ENCODE measurements around the gene MIF. TPM values are rescaled to one million over a fixed set of nuclear protein-coding genes. Genes with fewer than 3 reads are reported as not detected.
"Not testable (repeated sequence)": the region's sequence is repeated elsewhere in the genome, so short reads cannot be mapped to it uniquely, and the experiment has no call there.

The MIF gene
- total RNA-seq, 2 experiments from 2014 or later: 213 to 226 TPM

DNA sequence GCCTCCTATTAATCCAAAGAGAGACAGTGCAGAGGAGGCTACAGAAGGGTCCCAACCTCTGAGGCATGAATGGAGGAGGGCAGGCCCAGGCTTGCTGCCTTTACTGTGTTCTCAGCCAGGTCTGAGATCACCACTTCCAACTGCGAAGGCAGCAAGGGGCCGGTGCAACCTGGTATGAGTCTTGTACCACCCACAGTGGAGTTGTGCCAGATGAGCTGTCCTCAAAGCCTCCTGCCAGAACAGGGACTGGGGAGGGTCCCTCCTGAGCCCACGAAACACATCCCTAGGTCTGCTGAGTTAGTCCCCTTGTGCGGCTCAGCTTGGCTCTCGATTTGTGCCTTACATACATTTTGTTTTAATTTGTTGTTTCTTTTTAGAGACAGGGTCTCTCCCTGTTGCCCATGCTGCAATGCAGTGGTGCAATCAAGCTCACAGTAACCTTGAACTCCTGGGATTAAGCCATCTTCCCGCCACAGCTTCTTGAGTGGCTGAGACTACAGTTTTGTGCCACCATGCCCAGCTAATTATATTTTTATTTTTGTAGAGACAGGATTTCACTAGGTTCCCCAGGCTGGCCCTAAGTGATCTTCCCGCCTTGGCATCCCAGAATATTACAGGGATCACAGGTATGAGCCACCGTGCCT is 9.3 kb downstream of the MIF start:
- Mint-ChIP-seq H3K4me1 (ENCODE audit: low read depth) (no peaks in the 10 kb centered on the region), H3K36me3 (ENCODE audit: low read depth) (peaks cover 4% of the 10 kb centered on the region), H3K27ac (no peak overlapping the region), H3K27me3 (no peaks in the 10 kb centered on the region), H3K4me3 (no peak overlapping the region), H3K9me3 (no peaks in the 10 kb centered on the region)
- H3K9me3 ChIP-seq (ENCODE audit: control insufficient read depth in 1 of 2, insufficient read depth in 1 of 2, low read length in 2 of 2): no peaks in the 10 kb centered on the region
- no peaks in the 10 kb centered on the region for H3K4me1 ChIP-seq (ENCODE audit: insufficient read depth, low read length)
- intact Hi-C loops (cut with DNase I, micrococcal nuclease): no loop called here
- no peak overlapping the region for H3K4me3 ChIP-seq (ENCODE audit: low read length)
- no peak overlapping the region for H3K27ac ChIP-seq (ENCODE audit: low read depth in 1 of 2, low read length in 2 of 2)
- no peak for TF ChIP-seq CTCF (IDR thresholded peaks at IDR 0.05)
- POLR2A ChIA-PET: interaction anchor here (1.0 to 1.8 kb wide), 2 partner anchors 9 to 10 kb away, joined by 3 to 8 read pairs; partner anchors contain the start of gene MIF
- no peak for ATAC-seq (ENCODE audit: poor library complexity)
- CTCF ChIA-PET: no interaction called here
- H3K36me3 ChIP-seq (ENCODE audit: insufficient read depth, low read length): no peaks in the 10 kb centered on the region
- DNase-seq: no peak
- H3K27me3 ChIP-seq (ENCODE audit: control insufficient read depth in 1 of 2, insufficient read depth in 2 of 2, low read length in 2 of 2): no peaks in the 10 kb centered on the region

DNA sequence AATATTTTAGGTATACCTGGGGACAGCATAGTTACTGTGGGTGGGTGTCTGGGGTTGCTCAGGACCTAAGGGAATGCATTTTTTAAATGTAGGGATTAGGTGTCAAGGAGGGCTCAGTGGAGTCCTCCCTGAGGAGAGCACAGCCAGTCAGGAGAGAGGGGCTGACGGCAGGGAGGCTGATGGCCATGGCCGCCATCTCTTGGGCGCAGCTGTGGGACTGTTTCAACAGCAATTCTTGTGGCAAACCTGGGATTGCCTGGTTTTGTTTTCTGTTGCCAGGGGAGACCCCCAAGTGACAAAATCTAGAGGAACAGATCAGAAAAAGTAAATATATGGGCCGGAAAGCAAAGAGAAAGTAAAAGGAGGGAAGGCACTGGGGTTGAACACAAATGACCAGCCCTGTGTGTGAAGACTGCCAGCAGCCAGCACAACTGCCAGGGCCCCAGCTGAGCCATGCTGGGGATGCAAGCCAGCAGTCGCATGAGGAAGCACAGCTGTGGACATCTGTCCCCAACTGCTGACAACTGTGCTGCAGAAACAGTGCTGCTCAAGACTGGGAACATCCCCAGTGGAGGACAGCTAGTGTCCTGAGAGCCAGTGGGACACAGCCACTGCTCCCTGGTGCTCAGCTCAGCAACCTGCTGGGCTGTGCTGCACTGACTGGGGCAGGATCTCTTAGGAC is 10.5 kb downstream of the MIF start:
- no peak overlapping the region for H3K4me3 Mint-ChIP-seq
- ATAC-seq (ENCODE audit: poor library complexity): no peak
- Histone ChIP-seq H3K27ac (ENCODE audit: low read depth in 1 of 2, low read length in 2 of 2) (no peak overlapping the region), H3K9me3 (ENCODE audit: control insufficient read depth in 1 of 2, insufficient read depth in 1 of 2, low read length in 2 of 2) (no peaks in the 10 kb centered on the region), H3K36me3 (ENCODE audit: insufficient read depth, low read length) (no peaks in the 10 kb centered on the region), H3K4me3 (ENCODE audit: low read length) (no peak overlapping the region), H3K4me1 (ENCODE audit: insufficient read depth, low read length) (no peaks in the 10 kb centered on the region), H3K27me3 (ENCODE audit: control insufficient read depth in 1 of 2, insufficient read depth in 2 of 2, low read length in 2 of 2) (no peaks in the 10 kb centered on the region)
- no peaks in the 10 kb centered on the region for H3K27me3 Mint-ChIP-seq
- H3K4me1 Mint-ChIP-seq (ENCODE audit: low read depth): no peaks in the 10 kb centered on the region
- no peak for DNase-seq
- H3K9me3 Mint-ChIP-seq: no peaks in the 10 kb centered on the region
- no peaks in the 10 kb centered on the region for H3K36me3 Mint-ChIP-seq (ENCODE audit: low read depth)
- ChIA-PET POLR2A (no interaction called here), CTCF (no interaction called here)
- peak overlapping the region; percentile 14 for H3K27ac Mint-ChIP-seq
- TF ChIP-seq CTCF (IDR thresholded peaks at IDR 0.05): no peak
- intact Hi-C loops (cut with DNase I, micrococcal nuclease): no loop called here

- Mint-ChIP-seq H3K36me3 (ENCODE audit: low read depth) (no peaks in the 10 kb centered on the region), H3K4me3 (no peak overlapping the region), H3K27ac (no peak overlapping the region), H3K4me1 (ENCODE audit: low read depth) (no peaks in the 10 kb centered on the region), H3K9me3 (no peaks in the 10 kb centered on the region), H3K27me3 (no peaks in the 10 kb centered on the region)
- H3K27me3 ChIP-seq (ENCODE audit: control insufficient read depth in 1 of 2, insufficient read depth in 2 of 2, low read length in 2 of 2): no peaks in the 10 kb centered on the region
- H3K9me3 ChIP-seq (ENCODE audit: control insufficient read depth in 1 of 2, insufficient read depth in 1 of 2, low read length in 2 of 2): no peaks in the 10 kb centered on the region
- H3K36me3 ChIP-seq (ENCODE audit: insufficient read depth, low read length): no peaks in the 10 kb centered on the region
- intact Hi-C loops (cut with DNase I, micrococcal nuclease): no loop called here
- no peaks in the 10 kb centered on the region for H3K4me1 ChIP-seq (ENCODE audit: insufficient read depth, low read length)
- no peak for DNase-seq
- ChIA-PET POLR2A (no interaction called here), CTCF (no interaction called here)
- H3K4me3 ChIP-seq (ENCODE audit: low read length): no peak overlapping the region
- no peak for TF ChIP-seq CTCF (IDR thresholded peaks at IDR 0.05)
- no peak for ATAC-seq (ENCODE audit: poor library complexity)
- no peak overlapping the region for H3K27ac ChIP-seq (ENCODE audit: low read depth in 1 of 2, low read length in 2 of 2)
Measured at GRCh38 chr22:23906641-23907040, 12.5 kb downstream of the MIF start.

- H3K9me3 ChIP-seq (ENCODE audit: control insufficient read depth in 1 of 2, insufficient read depth in 1 of 2, low read length in 2 of 2); H3K27ac ChIP-seq (ENCODE audit: low read depth in 1 of 2, low read length in 2 of 2); H3K4me1 ChIP-seq (ENCODE audit: insufficient read depth, low read length); H3K27me3 Mint-ChIP-seq; POLR2A ChIA-PET; CTCF ChIA-PET; ATAC-seq (ENCODE audit: poor library complexity); DNase-seq; intact Hi-C loops (cut with DNase I, micrococcal nuclease); H3K4me3 ChIP-seq (ENCODE audit: low read length); H3K36me3 Mint-ChIP-seq (ENCODE audit: low read depth); H3K27ac Mint-ChIP-seq; H3K9me3 Mint-ChIP-seq; H3K4me3 Mint-ChIP-seq; H3K4me1 Mint-ChIP-seq (ENCODE audit: low read depth); H3K36me3 ChIP-seq (ENCODE audit: insufficient read depth, low read length); H3K27me3 ChIP-seq (ENCODE audit: control insufficient read depth in 1 of 2, insufficient read depth in 2 of 2, low read length in 2 of 2): not testable (repeated sequence)
Measured at GRCh38 chr22:23907423-23907822, 13.2 kb downstream of the MIF start.
